HG03565 (cell line): ENCODE data around the gene KCNE4.

Source experiments
- ATAC-seq: cut with Tn5 transposase; IDR thresholded peaks from one replicate; pipeline ENCODE4 v1.9.1; 2021; ENCODE audit warnings: mild to moderate bottlenecking, moderate library complexity; ENCODE audit not compliant: unreplicated experiment

KCNE4 gene, protein sequence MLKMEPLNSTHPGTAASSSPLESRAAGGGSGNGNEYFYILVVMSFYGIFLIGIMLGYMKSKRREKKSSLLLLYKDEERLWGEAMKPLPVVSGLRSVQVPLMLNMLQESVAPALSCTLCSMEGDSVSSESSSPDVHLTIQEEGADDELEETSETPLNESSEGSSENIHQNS

DNA sequence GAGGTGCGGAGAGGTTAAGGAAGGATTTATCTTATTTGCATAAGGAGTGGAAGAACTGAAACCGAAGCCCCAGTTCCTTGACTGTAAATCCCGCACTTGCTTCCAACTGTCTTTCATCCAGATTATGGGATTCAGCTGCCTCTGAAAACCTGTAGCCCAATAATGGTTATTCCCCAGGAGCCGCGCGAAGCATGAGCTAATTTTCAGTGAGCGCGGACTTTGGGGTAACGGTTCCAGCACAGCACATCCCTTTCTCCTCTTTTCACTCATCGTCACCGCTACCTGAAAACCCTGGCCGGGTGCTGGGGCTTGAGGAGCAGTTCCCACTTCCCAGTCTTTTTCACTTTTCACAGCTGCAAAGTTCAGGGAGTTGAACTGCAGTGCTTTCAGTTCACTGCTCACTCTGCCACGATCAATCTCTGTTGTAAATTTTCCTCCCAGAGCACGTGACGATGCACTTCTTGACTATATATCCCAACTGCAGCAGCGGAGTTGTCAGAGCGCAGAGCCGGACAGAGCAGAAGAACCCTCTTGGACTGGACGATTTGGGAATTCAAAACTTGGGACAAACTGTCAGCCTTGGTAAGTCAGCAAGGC lies at the start of gene KCNE4:
TSS of gene KCNE4 (plus strand) at position 498 of the 597 bp plus-strand sequence. CDS start 641 bp downstream, outside the sequence.
- ATAC-seq, result no peak

DNA sequence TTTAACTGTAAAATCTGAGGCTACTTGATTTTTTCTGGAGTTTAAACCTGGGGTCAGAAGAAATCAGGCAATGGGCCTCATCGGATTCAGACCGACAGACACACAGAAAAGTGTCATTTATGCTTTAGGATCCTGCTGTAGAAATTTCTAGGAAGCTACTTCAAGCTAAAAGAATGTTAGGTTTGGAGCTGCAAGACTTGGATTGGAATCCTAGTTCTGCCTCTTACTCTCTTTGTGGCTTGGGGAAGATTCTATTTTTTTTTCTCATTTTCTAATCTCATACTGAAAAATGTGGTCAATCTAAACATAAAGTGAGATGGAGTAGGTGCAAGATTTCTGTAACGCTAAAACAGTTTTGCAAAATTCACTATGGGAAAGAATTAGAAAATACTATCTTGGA lies 48.8 kb upstream of the KCNE4 start:
- ATAC-seq, result no peak

DNA sequence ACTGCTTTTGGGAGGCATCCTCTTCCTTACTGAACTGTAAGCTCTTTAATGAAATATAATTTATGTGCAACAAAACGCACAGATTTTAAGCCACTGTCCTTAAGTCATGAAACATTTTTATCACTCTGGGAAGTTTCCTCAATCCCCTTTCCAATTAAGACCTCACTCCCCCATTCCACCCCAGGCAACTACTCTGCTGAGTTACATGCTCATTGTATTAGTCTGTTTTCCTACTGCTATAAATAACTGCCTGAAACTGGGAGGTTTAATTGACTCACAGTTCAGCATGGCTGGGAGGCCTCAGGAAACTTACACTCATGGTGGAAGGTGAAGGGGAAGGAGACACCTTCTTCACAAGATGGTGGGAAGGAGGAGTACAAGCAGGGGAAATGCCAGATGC lies 46.5 kb upstream of the KCNE4 start:
- no peak for ATAC-seq

DNA sequence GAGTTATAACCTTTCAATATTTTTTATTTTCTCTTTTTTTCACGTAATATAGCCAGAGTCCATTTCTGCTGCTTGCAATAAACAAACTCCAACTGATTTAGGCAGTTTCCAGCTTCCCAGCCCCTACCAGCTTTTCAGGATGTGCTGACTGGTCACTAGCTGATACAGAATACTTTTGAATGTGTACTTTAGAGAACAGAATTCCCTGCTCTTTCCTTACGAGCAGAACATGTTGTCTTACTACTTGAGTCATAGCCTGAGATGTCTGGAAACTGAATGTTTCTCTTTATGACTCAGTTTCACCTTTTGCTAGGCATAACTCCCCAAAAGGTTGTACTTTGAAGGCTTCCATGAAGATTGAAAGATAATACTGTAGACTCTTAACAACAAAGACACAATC lies 44.5 kb upstream of the KCNE4 start:
- no peak for ATAC-seq

DNA sequence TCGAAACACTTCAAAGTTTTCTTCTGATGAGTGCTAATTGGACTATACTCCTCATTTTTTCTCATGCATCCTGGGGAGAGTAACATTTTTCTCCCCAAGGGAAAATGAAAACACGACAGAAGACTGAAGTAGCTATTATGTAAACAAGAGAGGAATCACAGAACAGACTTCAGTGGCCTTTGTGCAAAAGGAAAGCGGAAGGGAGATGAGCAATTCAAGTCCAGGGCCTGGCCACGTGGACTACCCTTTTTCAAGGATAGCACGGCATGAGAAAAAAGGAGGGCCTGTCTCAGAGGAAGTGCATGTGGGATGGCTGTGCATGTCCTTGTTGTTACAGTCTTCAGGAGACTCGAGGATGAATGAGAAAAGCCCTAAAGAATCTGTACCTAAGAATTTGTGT lies 43.8 kb upstream of the KCNE4 start:
- no peak for ATAC-seq

DNA sequence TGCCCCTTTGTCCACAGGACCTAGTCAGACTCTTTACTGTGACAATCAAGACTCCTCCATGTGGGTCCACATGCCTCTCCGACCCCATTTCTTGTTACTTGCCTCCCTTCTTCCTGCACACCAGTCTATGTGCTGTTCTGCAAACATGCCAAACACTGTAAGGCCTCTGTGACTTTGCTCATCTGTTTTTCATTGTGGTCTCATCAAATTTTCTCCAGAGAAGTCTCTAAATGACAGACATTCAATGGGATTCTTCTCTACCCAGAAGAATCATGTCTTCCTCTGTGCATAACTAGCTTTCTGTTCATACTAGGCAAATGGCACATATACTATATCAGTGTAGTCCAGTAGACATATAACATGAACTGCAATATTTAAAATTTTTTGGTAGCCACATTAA lies 43.0 kb upstream of the KCNE4 start:
- ATAC-seq, result no peak

DNA sequence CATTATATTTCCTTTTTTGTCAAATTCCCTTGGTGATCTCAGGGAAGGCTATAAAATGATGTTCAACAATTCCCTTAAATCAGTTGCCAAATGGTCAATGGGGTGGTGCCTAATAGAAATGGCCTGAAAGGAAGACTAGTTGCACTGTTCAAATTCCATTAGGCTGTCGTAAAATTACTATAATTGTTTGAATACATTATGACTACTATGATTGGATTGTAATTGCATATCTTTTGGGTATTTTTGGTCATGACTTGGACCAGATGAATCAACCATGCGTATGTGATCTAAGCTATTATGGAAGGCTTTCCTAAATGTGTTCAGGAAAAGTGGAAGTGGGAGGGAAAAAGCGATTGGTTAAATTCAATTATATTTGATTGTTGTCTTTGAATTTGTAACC lies 41.3 kb upstream of the KCNE4 start:
- no peak for ATAC-seq

DNA sequence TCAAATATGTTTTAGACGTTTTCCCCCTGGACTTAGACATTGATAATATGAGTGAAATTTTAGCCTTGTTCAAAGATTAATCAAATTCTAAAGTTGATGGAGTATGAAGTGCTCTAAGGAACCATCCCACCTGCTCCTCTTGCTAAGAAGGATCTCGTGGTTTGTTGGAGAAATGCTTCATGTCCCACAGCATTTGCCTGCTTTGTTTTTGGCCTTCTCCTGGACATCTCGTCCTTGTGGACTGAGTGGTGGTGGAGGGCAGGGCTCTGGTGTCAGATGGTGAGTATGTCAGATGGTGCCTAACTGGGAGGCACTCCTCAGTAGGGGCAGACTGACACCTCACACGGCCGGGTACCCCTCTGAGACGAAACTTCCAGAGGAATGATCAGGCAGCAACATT lies 39.7 kb upstream of the KCNE4 start:
- ATAC-seq, result no peak

DNA sequence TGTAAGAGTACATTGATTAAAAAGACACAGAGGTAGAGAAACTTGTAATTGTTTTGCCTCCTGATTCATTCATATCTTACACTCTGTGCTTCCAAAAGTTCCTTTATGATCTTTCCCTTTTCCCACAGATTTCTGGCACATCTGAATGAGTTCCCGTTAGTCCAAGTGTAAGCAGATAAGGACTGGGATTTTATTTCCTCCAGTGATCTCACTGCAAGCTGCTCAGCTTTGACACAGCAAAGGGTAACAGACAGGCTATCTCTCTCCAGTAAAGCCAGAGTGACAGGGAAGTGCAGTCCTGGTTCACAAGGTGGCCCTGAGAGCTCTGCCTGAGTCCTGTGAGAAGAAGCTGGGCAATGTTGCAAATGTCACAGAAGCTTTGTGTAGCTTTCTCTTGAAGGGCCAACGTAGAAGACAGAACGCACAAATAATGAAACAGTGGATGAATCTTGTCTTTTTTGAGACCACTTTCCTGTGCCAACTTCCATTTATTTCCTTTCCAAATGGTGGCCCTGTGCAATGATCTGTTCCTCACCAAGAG lies 32.5 kb upstream of the KCNE4 start:
- no peak for ATAC-seq

DNA sequence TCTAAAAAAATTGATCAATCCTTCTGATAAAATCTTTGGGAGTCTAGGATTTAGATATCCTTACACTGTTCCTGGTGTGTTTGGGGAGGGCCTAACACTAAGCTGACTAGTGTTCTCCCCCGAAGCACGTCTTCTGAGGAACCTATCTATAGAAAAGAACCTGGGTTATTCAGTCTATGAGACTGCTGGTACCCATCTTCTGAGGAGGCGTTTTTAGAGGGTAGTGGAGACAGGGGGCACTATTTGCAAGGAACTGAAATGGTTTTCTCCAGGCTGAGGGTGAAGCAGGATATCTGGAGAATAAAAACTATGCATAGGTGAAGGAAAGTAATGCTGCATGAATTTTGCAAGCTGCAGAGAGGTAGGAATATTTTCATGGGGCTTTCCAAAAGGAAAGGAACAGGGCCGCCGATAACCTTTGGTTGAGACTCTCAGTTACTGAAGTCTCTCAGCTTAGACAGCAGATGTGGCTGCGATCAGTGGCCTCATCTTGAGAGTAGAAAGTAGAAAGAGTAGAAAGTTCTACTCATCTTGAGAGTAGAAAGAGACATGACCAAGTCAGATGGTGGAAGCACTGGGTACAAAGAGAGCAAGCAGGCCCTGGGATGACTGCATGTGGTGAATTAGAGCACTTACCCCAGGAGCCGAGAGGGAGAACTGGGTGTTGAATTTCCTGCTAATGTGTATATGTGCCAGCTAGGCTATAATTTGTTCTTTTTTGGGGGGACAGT lies 31.8 kb upstream of the KCNE4 start:
- peak; percentile 99 for ATAC-seq

DNA sequence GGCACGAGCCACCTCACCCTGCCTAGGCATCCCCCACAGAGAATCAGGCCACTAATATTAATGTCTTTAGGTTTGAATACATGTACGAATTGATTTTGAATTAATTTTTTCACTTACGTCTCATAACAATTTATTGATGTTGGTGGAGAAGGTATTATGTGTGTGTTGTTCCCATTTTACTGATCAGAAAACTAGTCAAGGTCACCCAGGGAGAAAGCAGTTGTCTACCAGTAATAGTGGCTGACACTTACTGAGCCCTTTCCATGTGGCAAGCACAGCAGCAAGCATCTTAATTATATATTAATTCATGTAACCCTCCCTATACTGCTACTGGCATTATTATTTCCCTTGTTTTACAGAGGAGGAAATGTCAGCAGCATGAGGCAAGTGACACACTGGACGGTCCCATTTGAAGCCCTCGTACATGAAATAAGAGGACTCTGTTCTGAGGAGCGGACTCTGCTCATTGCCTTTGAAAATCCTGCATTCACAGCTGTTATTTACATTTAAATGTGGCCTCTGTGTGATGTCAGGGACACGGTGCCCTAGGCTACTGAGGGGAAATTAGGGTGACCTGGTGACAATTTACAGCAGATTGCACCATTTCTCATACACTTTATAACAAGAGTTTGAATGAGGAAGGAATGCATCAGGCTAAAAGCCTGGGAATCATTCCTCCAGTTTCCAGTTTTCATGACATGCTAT lies 30.9 kb upstream of the KCNE4 start:
- no peak for ATAC-seq

DNA sequence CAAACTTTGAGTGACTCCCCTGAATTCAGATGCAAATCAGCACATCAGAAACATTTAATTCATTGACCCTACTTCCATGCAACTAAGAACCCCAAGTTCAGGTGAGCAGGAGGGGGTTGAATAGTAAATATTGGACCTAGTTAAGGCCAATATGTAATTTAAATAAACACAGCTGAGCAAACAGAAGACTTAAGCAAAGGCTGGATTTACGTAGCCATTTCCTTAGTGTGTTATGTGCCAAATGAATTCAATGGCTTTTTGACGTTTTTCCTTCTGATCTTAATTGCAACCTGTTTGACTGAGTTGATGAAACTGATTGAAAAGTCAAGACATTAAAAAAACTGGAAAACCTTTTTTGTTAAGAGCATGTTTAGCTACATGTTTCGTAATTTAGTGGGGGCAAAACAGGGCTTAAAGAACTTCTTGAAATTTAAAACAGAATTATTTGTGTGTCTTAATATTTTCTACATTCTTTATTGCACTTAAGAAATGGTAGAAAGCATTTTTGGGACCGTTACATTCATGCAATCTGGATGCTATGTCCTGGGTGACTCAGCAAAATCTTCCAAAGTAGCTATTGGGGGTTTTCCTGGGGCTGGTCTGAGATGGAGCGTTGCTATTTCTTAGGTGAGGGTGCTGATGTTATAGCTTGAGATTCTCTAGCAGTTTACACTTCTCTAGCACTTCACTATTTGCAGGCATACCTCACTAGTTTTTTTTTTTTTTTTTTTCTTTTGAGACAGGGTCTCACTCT lies 25.5 kb upstream of the KCNE4 start:
- no peak for ATAC-seq

DNA sequence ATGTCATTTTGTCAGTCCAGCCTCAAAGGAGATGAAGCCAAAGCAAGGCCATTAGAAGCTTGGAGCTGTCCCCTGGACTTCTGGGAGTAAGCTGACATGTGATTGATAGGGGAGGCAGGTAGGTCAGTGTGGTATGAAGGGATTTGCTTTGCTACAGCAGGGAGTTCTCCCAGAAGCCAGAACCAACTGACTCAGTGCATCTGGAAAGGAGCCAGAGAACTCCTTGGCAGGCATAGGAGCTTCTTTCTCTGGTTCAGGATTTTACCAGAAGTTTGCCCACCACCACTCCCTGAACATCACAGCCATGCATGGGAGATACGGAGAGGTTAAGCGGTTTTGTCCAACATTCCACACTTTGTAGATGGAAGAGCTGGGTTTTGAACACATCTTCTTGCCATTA lies 24.5 kb upstream of the KCNE4 start:
- ATAC-seq, result no peak

DNA sequence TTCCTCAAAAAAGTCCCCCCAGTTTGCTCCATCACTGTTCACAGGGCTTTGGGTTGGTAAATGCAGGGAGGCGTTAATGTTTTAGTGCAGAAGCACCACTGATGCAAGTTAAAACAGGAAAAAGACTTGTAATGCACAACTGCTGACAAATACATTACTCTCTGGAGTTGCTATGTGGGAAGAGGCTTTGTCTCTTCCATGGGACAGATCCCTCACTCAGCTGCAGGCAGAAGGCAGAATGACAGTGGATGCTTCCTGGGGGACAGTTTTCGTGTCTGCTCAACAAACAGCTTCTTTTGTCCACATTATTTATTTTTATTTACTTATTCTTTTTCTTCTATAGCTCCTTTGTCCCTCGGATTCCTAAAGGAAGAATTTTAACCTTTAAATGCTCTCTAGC lies 22.7 kb upstream of the KCNE4 start:
- no peak for ATAC-seq

DNA sequence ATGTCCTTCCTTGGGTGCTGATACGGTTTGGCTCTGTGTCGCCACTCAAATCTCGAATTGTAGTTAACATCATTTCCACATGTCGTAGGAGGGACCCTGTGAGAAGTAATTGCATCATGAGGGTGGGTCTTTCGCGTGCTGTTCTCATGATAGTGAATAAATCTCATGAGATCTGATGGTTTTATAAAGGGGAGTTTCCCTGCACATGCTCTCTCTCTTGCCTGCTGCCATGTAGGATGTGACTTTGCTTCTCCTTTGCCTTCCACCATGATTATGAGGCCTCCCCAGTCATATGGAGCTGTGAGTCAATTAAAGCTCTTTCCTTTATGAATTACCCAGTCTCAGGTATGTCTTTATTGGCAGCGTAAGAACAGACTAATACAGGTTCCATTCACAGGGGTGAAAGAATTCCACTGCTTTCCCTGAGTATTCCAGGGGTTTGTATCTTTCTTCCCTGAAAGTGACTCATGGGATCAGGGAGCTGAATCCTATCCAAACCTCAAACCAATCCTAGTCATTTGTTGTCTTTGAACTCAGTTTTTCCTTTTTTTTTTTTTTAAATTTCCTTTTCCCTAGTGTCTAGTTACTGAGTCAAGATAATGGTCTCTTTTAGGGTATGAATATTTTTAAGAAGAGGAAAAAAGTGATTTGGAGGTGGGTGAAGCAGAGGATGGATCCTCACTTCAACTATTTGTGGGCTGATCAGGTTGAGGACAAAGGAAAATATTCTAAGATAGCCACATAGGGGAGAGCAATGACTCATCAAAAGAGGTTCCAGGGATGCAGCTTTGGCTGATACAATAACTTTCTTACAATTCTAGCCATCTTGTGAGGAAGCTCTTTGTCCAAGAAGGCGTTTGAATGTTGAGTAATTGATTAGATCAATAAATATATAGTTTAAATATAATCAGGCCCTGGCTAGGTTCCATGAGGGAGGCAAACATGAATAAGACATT lies 19.5 kb upstream of the KCNE4 start:
- no peak for ATAC-seq

DNA sequence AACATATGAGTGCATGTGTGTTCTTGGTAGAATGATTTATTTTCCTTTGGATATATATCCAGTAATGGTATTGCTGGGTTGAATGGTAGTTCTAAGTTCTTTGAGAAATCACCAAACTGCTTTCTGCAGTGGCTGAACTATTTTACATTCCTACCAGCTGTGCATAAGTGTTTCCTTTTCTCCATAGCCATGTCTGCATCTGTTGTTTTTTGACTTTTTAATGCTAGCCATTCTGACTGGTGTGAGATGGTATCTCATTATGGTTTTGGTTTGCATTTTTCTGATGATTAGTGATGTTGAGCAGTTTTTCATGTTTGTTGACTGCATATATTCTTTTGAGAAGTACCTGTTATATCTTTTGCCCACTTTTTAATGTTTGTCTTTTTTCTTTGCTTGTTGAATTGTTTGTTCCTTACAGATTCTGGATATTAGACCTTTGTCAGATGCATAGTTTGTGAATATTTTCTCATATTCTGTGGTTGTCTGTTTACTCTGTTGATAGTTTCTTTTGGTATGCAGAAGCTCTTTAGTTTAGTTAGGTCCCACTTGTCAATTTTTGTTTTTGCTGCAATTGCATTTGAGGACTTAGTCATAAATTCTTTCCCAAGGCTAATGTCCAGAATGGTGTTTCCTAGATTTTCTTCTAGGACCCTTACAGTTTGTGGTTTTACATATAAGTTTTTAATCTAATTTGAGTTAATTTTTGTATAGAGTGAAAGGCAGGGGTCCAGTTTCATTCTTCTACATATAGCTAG lies 17.6 kb upstream of the KCNE4 start:
- no peak for ATAC-seq

DNA sequence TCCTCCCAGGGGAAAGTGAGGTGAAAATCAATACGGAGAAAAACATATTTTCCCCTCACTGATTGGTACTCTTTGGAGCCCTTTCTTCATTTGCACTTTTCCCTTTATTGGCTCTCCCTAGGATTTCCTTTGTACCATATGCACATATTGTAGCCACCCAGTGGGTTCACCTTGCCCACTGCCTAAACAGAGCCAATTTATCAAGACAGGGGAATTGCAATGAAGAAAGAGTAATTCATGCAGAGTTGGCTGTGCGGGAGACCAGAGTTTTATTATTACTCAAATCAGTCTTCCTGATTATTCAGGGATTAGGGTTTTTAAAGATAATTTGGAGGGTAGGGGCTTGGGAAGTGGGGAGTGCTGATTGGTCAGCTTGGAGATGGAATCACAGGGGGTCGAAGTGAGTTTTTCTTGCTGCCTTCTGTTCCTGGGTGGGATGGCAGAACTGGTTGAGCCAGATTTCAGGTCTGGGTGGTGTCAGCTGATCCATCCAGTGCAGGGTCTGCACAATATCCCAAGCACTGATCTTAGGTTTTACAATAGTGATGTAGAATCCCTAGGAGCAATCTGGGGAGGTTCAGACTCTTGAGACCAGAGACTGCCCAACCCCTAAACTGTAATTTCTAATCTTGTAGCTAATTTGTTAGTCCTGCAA lies 15.1 kb upstream of the KCNE4 start:
- ATAC-seq, result no peak

DNA sequence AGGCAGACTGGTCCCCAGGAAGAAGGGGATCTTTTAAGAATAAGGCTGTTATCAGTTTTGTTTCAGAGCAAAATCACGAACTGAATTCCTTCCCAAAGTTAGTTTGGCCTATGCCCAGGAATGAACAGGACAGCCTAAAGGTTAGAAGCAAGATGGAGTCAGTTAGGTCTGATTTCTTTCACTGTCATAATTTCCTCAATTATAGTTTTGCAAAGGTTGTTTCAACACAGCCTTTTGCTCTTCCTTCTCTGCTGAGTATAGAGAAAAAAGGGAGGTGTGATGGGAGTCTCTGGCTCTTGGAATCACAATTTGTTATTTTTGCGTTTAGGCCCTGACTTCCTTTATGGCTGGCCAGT lies 14.6 kb upstream of the KCNE4 start:
- no peak for ATAC-seq

DNA sequence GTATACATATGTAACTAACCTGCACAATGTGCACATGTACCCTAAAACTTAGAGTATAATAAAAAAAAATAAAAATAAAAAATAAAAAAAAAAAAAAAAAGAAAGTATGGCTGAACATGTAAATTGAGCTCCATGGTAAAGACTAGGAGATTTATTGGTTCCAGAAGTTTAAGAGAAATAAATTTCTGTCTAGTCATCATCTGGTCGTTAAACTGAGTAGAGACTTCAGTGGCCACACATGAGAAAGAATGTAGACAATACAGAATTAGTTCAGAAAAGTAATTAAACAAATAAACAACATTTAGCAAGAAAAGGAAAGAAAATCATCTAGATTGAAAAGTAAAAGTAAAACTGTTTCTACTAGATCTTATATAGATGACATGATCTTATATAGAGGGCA lies 12.4 kb upstream of the KCNE4 start:
- no peak for ATAC-seq
